Right forelimb (tissue), 1 donor: Measurements from ENCODE around the gene NOTO.

Experiments
- DNase-seq: peaks from one replicate; pipeline ENCODE4 v3.0.0-alpha.2; 2018

NOTO gene

DNA sequence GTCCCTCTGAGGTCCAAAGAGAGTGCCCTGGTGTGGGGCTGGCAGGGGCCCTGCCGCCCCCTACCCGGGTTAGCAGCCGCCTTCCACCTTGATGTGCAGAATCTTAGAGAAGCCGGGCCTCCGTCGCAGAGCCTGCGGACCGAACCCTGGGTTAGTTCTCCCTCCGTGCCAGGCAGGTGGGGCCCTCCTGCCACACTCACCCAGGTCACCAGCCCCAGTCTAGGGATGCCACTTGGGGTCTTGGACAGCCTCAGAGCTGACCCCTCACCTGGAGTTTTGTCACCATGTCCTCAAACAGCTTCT lies 56.5 kb downstream of the NOTO start:
- DNase-seq = no peak

DNA sequence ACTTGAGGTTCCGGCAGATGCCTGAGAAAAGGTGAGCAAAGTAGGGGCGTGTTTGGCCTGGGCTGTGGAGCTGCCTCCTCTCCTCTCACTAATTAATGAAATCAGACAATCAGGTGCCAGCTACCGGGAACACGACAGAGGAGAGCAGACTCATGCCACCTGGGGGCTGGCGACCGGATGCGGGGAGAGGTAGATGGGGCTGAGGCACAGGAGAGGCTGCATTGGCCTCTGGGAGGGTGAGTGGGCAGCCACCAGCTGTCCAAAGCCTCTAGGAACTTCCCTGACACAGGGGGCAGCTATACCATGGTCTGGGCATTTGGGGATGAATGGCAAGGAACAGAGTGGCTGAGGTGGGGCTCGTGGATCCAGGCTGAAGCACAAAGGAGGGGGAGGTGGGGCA lies 56.9 kb downstream of the NOTO start:
- no peak for DNase-seq

DNA sequence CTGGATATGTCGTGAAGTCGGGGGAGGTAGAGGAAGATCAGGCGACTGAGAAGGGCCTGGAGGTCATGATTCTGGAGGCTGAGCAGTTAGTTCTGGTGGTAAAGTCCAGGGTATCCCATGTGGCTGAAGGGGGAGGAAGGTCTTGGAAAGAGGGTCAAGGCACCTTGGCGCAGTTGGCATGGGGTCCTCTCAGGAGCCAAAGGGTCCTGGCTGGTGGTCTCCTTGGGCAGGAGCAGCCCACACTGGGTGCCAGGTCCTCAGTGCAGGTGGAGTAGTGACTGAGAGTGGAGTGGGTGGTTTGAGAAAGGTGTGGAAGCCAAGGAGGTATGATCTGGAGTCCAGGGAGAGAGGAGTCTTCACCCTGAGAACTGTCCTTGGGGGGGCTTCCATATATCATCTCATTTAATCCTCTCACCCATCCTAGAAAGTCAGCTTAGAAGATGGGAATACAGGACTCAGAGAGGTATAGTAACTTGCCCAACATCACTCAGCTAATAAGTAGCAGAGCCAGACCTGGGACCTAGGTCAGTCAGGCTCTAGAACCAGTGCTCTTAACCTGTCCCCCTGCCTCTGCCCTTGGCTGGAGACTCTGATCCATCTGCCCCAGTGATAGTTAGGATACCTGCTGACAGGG lies 57.4 kb downstream of the NOTO start:
- no peak for DNase-seq

DNA sequence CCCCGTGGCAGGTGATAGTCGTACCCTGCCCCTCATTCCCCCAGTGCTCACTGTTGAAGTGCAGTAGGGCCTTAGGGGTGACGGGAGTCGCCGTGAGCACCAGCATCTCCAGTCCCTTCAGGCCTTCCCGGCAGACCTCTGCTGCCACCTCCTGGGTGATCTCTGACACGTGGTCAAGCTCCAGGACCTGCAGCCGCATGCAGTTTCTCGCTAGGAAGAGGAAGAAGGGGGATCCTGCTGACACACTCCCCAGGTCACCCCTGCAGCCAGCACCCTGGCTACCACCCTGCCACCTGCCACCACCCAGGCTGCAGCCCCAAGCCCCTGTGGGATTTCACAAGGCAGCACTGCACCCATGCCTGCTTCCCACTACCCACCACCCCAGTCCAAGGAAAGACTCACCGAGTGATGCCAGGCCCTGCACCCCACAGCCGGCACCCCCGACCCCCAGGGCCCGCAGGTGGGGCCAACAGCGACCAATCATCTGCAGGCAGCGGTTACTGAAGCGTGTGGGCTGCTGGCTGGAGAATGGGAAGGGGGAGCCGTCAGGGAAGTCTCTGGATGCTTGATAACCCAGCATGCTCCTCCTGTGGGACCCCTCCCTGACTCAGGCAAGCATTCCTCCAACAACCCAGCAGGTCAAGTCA lies 58.1 kb downstream of the NOTO start:
- DNase-seq = no peak
